Embryonic facial prominence (tissue), 1 donor: Measurements from ENCODE around the gene HSPB3.
"Not testable (repeated sequence)": the region's sequence is repeated elsewhere in the genome, so short reads cannot be mapped to it uniquely, and the experiment has no call there.

Experiments used
- DNase-seq: peaks from one replicate; pipeline ENCODE4 v3.0.0-alpha.2; 2016; ENCODE audit errors: extremely low spot score

Gene HSPB3, protein sequence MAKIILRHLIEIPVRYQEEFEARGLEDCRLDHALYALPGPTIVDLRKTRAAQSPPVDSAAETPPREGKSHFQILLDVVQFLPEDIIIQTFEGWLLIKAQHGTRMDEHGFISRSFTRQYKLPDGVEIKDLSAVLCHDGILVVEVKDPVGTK

DNA sequence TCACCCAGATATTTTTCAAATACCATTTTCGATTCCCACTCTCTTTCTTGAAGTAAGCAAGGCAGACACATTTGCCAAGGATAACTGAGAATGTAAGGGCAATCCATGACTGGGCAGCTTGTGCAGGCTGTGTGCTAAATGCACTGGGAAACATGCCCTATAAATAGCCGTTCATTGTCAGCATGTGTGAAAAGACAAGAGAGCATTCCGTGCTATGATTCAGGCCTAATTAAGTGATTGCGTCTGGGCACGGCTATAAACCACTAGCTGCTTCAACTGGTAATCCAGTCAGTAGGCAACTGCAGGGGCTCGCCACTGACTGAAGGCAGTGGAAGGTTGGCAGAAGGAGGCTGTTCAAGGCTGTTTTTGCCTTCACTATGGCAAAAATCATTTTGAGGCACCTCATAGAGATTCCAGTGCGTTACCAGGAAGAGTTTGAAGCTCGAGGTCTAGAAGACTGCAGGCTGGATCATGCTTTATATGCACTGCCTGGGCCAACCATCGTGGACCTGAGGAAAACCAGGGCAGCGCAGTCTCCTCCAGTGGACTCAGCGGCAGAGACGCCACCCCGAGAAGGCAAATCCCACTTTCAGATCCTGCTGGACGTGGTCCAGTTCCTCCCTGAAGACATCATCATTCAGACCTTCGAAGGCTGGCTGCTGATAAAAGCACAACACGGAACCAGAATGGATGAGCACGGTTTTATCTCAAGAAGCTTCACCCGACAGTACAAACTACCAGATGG lies at the start of gene HSPB3:
Gene HSPB3 (plus strand): TSS at position 287 of the 745 bp plus-strand sequence. CDS start 91 bp downstream, at position 378.
- DNase-seq: peak; percentile 54

DNA sequence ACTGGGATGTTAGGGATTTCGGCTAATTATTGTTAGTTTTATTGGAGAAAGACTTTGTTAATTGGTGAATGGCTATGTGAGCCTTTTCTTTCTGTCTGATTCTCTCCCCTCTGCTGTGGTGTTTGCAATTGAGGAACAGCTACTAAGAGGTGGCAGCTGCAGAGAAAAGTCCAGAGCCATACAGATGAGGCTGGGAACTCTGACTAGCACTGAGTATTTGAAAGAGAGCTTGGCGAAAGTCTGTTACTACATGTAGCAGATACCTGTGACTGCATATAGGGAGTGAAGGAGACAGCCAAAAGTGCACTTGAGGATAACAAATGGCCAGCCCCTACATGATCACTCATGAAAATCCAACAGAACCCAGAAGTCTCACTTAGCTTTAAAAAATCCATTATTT lies 44.3 kb upstream of the HSPB3 start:
- no peak for DNase-seq

DNA sequence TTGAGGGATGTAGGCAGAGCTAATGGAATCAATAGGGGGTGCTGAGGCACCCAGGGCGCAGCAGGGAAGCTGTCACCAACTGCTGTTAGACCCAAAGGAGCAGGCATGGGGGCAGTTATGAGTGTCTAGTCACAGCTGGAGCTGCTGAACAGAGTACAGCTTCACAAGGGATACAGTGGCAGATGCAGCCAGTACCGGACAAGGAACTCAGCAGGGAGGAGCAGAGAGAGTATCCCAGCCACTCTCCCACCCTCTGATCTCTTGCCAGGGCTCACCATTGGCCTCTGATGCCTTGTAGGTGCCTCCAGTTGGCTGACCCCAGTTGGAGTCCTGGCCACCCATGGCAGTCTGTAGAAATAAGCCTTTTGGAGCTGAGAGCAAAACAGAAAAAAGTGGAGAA lies 42.6 kb upstream of the HSPB3 start:
- no peak for DNase-seq

DNA sequence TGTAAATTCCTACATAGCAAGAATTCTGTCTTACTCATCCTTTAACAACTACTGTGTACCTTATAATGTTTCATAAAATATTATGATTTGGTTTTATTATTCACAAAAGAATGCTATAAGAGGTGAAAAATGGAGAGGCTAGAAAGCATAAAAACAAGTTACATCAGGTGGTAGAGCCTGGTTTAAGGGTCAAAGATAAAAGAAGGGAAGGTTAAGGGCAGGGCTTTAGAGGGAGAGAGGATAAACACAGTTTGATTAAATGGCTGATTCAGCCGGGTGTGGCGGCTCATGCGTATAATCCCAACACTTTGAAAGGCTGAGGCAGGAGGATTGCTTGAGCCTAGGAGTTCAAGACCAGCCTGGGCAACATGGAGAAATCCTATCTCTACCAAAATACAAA lies 40.4 kb upstream of the HSPB3 start:
- no peak for DNase-seq

DNA sequence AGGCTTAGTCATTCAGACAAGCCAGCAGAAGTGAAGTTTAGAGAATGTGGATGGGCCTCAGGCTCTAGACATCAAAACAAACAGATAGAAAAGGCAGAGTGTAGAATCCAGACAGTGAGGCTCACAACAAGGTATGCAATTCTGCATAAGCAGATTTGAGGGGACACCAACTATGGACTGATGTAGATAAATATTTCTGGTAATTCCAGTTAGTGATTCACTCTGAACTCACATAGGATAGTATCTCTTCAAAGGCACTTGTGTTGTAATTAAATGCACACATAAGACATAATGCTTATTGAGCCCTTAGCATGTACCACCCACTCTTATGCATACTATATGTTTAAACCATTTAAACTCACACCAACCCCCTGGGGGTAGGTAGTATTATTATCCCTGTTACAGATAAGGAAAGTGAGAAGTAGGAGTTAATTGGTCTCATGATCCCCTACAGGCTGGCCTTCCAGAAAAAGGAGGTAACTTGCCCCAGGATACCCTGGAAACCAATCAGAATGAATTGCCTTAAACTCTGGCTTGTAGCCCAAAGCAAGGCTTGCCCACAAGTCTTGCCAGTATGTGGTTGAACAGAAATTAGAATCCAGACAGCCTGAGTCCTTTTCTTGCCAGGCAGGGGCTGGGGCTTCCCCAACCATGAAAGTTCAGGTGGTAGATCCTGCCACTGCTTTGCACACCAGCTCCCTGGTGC lies 39.5 kb upstream of the HSPB3 start:
- DNase-seq: no peak

DNA sequence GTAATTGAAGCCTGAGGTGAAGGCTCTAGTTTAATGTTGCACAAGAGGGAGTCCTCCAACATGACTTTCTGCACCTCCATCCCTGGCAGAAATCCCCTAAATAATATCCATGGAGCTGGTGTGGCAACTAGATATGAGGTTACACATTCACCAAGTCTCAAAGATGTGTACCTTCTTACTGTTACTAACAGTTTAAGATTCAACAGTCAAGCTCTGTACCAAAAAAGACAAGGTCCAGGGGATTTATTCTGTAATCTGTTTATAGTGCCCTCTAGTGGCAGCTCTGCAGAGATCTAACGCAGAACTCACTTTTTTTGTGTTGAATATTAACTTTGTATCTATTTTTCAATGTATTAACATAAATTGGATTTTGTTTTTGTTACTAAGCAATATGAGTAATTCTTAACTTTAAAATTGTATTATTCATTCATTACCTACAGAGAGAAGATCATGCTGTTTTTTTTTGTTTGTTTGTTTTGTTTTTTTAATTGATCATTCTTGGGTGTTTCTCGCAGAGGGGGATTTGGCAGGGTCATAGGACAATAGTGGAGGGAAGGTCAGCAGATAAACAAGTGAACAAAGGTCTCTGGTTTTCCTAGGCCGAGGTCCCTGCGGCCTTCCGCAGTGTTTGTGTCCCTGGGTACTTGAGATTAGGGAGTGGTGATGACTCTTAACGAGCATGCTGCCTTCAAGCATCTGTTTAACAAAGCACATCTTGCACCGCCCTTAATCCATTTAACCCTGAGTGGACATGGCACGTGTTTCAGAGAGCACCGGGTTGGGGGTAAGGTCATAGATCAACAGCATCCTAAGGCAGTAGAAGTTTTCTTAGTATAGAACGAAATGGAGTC lies 35.7 kb upstream of the HSPB3 start:
- not testable (repeated sequence) for DNase-seq

DNA sequence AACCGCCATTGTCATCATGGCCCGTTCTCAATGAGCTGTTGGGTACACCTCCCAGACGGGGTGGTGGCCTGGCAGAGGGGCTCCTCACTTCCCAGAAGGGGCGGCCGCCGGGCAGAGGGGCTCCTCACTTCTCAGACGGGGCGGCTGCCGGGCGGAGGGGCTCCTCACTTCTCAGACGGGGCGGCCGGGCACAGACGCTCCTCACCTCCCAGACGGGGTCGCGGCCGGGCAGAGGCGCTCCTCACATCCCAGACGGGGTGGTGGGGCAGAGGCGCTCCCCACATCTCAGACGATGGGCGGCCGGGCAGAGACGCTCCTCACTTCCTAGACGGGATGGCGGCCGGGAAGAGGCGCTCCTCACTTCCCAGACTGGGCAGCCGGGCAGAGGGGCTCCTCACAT lies 35.0 kb upstream of the HSPB3 start:
- DNase-seq: not testable (repeated sequence)

DNA sequence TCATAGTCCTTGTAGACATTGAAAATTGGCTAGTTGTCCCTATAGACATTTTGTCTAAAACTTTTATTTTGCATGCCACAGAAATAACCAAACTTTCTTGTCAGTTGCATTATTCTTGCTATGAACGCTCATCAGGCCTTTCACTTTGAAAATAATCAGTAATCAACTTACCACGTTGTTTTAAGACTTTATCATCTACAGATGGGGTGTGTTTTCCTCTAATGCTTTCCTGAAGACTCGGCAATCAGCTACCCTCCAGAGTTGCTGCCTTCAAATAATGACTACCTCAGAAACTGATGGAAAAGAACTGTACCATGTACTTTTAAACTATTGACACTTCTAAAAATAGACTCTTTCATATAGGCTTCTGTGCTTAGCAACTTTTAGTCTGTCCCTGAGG lies 33.5 kb upstream of the HSPB3 start:
- DNase-seq: no peak

DNA sequence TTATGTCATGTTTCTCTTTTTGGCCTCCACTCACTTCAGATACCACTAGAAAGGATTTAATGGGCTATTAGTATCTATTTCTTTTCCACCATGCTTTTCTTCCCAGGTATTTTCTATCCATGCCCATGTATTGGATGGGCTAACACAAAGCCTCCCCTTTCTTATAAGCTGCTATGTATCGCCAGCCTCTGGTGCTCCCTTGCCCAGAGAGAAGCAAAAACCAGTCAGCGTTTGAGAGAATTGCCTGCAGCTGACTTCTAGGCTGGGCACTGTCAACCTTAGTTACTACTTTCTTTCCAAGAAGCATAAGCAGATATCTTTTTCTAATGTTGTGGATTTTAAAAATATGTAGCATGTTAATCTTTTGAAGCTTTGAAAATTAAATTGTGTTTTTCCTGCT lies 30.2 kb upstream of the HSPB3 start:
- no peak for DNase-seq

DNA sequence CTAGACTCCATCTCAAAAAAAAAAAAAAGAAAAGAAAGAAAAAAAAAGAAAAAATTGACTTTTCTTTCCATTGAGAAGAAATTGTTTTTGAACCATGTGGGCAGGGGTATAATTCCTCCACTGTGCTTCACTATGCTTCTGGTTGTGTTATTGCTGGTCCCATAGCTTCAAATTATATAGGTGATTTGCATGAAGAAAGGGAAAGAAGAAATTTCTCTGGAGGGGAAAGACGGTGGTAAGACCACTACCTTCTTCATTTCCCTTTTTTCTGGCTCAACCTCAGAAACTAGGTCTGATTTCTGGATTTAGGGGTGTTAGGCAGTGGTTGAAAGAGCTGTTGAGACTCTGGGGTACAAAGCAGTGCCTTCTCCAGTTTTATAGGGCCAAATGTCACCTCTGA lies 29.3 kb upstream of the HSPB3 start:
- DNase-seq: no peak

DNA sequence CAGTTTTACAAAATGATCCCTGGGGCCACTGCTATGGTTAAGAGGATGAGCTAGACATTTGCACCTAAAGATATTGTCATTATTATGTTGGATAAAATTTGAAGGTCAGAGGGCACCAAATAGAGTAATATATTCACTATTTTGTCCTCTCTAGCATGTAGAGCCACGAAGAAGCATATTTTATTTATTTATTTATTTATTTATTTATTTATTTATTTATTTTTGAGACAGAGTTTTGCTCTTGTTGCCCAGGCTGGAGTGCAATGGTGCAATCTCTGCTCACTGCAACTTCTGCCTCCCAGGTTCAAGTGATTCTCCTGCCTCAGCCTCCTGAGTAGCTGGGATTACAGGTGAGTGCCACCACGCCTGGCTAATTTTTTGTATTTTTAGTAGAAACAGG lies 20.8 kb upstream of the HSPB3 start:
- DNase-seq: not testable (repeated sequence)

DNA sequence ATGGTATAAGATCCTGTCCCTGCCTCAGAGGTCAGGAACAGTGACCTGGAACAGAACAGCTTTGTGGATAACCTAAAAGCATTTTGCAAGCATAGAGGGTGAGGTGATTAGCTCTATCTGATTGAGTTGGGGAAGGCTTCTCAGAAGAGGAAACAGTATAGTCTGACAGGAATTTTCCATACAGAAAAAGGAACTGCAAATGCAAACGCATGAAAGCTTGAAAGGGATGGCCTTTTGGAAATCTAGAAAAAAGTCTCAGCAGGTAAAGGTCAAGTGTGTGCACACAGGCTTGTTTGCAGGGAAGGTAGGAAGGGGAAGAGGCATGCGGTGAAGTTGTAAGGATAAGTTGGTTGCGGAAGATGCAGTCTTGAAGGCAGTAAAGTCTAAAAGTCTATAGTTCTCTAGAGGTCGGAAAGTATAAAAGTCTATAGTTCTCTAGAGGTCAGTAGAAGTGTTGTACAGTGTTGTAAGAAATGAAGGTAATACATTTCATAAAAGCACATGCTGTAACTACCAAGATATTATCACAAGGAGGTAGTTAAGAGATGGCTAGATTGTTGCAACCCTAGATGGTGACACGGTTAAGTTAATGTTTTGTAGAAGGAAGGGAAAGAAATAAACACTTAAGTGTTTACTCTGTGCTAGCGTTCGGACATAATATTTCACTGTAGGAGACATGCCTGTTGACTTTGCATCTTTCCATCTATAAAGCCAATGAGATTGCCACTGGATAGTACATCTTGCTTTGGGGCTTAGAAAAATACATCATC lies 16.7 kb upstream of the HSPB3 start:
- no peak for DNase-seq

DNA sequence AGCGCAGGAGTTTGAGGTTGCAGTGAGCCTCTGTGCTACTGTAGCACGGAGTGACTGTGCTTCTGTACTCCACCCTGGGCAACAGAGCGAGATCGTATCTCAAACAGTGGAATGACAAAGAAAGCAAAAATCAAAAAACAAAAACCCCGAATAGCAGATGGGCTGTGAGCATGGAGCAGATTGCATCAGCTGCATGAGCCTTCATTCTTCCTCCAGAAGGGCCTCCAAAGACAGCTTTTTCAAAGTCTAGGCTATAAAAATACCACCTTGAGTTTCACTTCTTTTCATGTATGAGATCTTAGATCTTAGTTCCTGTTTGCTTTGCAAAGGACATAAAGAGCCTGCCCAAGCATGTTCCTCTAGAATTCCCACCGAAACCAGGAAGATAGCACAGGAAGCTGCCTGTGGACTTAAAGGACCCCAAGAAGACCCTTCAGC lies 15.0 kb upstream of the HSPB3 start:
- no peak for DNase-seq

DNA sequence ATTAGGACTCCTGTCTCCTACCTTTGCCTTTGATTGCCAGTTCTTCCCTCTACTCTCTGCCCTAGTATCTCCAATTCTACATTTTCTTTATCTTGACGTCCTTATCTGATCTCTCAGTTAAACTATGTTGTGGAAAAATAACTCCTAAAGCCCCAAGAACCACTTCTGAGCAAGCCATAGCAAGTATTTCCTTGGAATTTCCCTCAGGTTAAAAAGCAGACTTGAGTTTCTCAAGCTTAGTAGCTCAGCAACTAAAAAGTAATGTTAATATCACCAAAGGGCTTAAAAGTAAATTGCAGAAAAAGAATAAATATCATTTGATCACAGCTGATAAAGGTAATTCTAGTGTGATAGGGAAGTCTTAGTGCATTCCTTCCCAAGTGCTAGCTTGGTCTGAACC lies 13.2 kb upstream of the HSPB3 start:
- no peak for DNase-seq

DNA sequence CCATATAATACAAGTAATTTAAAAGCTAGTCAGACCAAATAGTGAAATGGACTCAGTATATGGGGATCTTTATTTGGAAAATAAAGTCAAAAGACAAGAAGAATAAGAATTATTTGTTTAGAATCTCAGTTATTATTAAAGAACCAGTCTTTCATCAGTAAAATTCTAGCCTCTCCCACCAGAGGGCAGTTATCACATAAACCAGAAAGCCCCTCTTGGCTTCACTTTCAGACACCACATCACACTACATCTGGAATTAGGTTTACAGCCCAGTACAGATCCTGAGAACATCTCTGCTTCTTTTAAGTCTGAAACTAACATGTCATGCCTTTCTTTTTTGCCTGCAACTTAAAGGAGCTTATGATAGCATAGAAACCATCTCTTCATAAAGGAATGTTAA lies 12.2 kb upstream of the HSPB3 start:
- no peak for DNase-seq

DNA sequence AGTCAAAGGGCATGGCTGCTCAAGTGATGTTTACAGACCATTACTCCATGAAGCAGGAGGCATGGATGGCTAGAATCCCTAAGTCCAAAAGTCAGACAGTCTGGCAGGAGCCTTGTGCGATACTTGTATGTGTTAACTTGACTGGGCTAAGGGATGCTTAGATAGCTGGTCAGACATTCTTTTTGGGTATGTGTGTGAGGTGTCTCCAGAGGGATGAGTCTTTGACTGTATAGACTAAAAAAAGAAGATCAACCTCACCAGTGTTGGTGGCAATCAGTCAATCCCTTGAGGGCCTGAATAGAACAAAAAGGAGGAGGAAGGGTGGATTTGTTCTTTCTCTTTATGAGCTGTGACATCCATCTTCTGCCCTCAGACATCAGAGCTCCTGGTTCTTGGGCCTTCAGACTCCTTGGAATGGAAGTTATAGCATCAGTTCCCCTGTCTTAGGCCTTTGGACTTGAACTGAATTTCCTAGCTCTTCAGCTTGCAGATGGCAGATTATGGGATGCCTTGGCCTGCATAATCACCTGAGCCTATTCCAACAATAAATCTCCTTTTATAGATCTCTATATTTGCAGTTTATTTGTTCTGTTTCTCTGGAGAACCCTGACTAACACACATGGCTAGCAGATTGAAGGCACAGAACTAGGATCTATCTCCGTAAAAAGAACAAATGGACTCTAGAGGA lies 9.7 kb upstream of the HSPB3 start:
- no peak for DNase-seq

DNA sequence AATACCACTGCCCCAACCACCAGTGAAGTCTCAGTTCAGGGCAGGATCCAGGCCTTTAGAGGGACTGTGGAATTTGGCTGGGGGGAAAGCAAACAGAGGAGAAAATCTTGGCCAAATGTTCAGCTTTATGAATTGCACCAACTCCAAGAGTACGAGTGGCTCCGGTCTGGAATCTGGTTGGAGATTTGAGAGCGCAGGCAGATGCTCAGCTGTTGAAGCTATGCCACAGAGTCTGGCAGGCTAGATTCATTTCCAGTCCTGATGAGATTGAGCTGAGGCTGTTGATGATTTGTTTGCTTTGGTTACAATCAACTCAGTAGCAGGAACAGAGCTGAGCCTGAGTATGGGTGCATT lies 9.1 kb upstream of the HSPB3 start:
- no peak for DNase-seq

DNA sequence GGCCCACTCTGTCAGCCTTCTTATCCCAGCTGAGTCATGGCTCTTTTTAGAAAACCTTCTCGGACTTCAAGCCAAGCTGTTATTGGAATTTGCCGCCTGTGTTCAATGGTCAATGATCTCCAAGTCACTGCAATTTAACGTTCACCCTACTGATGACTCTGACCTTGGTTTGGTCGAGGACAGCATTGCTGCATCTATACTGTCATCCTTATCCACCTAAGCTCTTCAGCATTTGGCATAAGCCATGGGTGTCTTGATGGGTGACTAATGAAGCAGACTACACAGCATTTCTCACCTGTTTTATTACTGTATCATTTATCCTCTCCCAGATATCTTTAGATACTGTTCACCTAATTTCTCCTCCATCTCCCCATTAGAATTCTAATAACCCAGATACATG lies 5.6 kb upstream of the HSPB3 start:
- DNase-seq: no peak

DNA sequence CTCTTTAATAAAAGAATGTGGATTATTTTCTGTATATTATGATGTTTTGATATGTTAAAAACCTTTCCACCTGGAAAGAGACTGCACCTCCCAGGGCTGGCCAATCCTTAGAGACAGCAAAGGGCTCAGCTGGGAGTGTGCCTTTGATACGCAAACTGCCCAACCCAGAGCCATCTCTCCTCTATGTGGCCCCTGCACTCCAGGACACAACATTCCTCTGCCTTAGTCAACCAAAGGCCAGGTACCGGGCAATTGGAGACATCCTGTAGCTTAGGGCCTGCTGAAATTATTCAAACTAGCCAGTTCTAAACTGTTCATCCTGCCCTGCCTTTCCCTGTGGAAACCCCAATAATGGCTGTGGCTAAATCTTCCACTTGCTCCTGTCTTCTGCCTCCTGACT lies 5.0 kb upstream of the HSPB3 start:
- no peak for DNase-seq

DNA sequence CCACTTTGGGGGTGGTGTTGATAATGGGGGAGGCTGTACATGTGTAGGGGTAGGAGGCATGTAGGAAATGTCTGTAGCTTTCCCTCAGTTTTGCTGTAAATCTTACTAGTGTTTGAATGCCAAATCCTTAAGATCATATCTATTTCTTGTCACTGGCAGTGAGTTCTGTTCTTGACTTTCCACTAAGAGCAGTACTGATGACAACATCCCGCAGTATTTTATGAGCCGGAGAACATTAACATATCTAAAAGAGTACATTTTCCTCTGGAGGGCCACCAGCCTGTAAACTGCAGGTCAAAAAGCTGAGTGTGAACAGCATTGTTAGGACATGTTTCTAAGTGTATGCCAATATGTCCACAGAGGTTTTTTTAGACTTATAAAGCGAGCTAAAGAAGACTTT lies 2.5 kb upstream of the HSPB3 start:
- DNase-seq: no peak

DNA sequence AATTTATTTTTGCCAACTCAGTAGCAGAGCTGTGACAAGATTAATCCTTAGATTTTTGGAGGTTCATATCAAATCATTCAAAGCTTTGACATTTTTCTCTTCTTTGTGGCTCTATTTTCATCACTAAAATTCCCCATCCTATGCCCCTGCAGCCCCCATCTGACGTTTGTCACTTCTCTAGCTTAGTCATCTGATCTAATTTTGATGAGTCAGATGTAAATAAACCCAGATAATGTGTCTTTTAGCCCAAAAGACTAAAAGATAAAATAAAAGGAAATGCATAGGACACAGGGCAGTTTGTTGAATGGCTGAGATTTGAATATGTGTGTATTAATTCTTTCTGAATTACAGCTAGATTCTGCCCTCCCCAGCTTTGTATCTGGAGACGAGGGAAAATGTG lies 897 bp upstream of the HSPB3 start:
- no peak for DNase-seq
